Vagina (tissue), 2 donors: ENCODE data around the gene ZNF182.

Experiments used
- CTCF ChIP-seq, 3 experiments: fragments of 450-650 bp in 2 of 3; fragments of 200-600 bp in 1 of 3; sonication (generic) in 1 of 3; IDR thresholded peaks; one replicate each; pipeline ENCODE4 v1.5.1; 2017 to 2019; ENCODE audit warnings: antibody characterized with exemption in 3 of 3, mild to moderate bottlenecking in 2 of 3, moderate library complexity in 2 of 3
- POLR2A ChIP-seq, 2 donors: fragments of 450-650 bp; IDR thresholded peaks; one replicate each; pipeline ENCODE4 v1.6.1; 2017; ENCODE audit warnings: antibody characterized with exemption in 2 of 2, mild to moderate bottlenecking in 2 of 2, moderate library complexity in 2 of 2
- POLR2AphosphoS5 ChIP-seq, 2 donors: sonication (generic); formaldehyde crosslinking; IDR thresholded peaks; one replicate each; pipeline ENCODE4 v1.9.0; 2017; ENCODE audit warnings: antibody characterized with exemption in 2 of 2, mild to moderate bottlenecking in 2 of 2, low read depth in 1 of 2; ENCODE audit not compliant: insufficient read depth in 1 of 2

- TF ChIP-seq CTCF (IDR thresholded peaks at IDR 0.05) (no peak), POLR2AphosphoS5 (IDR thresholded peaks at IDR 0.05; ENCODE audit: insufficient read depth in 1 of 2, low read depth in 1 of 2) (no peak), POLR2A (IDR thresholded peaks at IDR 0.05) (no peak)
These were observed 18.9 kb upstream of the ZNF182 start for GRCh38 chrX:48022738-48023137.
